Stimulated activated CD4-positive, alpha-beta T cell treated with anti-CD3 and anti-CD28 coated beads, TNF-alpha, amount 100 ng/mL, for 4 hours (primary cell): Measurements from ENCODE around the gene INPP5F.
"Not testable (repeated sequence)": the region's sequence is repeated elsewhere in the genome, so short reads cannot be mapped to it uniquely, and the experiment has no call there.

ENCODE experiments used
- DNase-seq, 3 experiments: peaks; one replicate each; pipeline ENCODE4 v3.0.0-alpha.2; 2020; ENCODE audit warnings: low read depth in 3 of 3

The INPP5F gene

GRCh38 chr10:119740096-119740495 lies 14.2 kb downstream of the INPP5F start:
- no peak for DNase-seq

GRCh38 chr10:119742947-119743648 lies 17.2 kb downstream of the INPP5F start:
- no peak for DNase-seq

- no peak for DNase-seq
These were observed 22.1 kb downstream of the INPP5F start for GRCh38 chr10:119747940-119748339.

- no peak for DNase-seq
These were observed 23.0 kb downstream of the INPP5F start for GRCh38 chr10:119748871-119749270.

GRCh38 chr10:119749455-119749854 lies 23.6 kb downstream of the INPP5F start:
- no peak for DNase-seq

- peak in 2 of 3 experiments; percentile 28 to 49 for DNase-seq
These were observed 24.8 kb downstream of the INPP5F start for GRCh38 chr10:119750391-119751230.

GRCh38 chr10:119753309-119753708 lies 27.5 kb downstream of the INPP5F start:
- no peak for DNase-seq

- no peak for DNase-seq
These were observed 28.2 kb downstream of the INPP5F start for GRCh38 chr10:119754085-119754484.

GRCh38 chr10:119754936-119755335 lies 29.1 kb downstream of the INPP5F start:
- no peak for DNase-seq

GRCh38 chr10:119755446-119755845 lies 29.6 kb downstream of the INPP5F start:
- no peak for DNase-seq

- DNase-seq: no peak
These were observed 32.8 kb downstream of the INPP5F start for GRCh38 chr10:119758448-119759195.

- no peak for DNase-seq
These were observed 34.0 kb downstream of the INPP5F start for GRCh38 chr10:119759832-119760231.

- no peak for DNase-seq
These were observed 35.3 kb downstream of the INPP5F start for GRCh38 chr10:119761106-119761505.

GRCh38 chr10:119762035-119762434 lies 36.2 kb downstream of the INPP5F start:
- DNase-seq: no peak

GRCh38 chr10:119762805-119763798 lies 37.3 kb downstream of the INPP5F start:
- DNase-seq: no peak

- no peak for DNase-seq
These were observed 42.7 kb downstream of the INPP5F start for GRCh38 chr10:119768455-119769094.

GRCh38 chr10:119769886-119770285 lies 44.0 kb downstream of the INPP5F start:
- no peak for DNase-seq

- no peak for DNase-seq
These were observed 45.1 kb downstream of the INPP5F start for GRCh38 chr10:119770928-119771327.

GRCh38 chr10:119772334-119772733 lies 46.5 kb downstream of the INPP5F start:
- no peak for DNase-seq

- DNase-seq: not testable (repeated sequence)
These were observed 47.2 kb downstream of the INPP5F start for GRCh38 chr10:119773041-119773440.

GRCh38 chr10:119775529-119775928 lies 49.7 kb downstream of the INPP5F start:
- DNase-seq: no peak
